T-helper 2 cell treated with Interferon-gamma antibody and Interleukin-4, amounts not matched to agents 5 μg/mL and 100 μg/mL, for 36 hours (primary cell): ENCODE data around the gene INHBB.

ENCODE experiments used
- DNase-seq: peaks from one replicate; pipeline ENCODE4 v3.0.0; 2021; ENCODE audit warnings: low spot score
- H3K27ac Mint-ChIP-seq: one replicate; pipeline ENCODE4 v1.8.0; 2021; ENCODE audit warnings: mild to moderate bottlenecking, mixed read lengths
- H3K27me3 Mint-ChIP-seq: one replicate; pipeline ENCODE4 v1.8.0; 2021; ENCODE audit warnings: low read depth, mixed read lengths
- H3K36me3 Mint-ChIP-seq: one replicate; pipeline ENCODE4 v1.8.0; 2021; ENCODE audit warnings: low read depth, mixed read lengths
- H3K4me1 Mint-ChIP-seq: one replicate; pipeline ENCODE4 v1.8.0; 2021; ENCODE audit warnings: low read depth, mixed read lengths
- H3K4me3 Mint-ChIP-seq: one replicate; pipeline ENCODE4 v1.8.0; 2022; ENCODE audit warnings: mild to moderate bottlenecking, moderate library complexity, mixed read lengths
- H3K9me3 Mint-ChIP-seq: one replicate; pipeline ENCODE4 v1.8.0; 2021; ENCODE audit warnings: mixed read lengths

The INHBB gene

GRCh38 chr2:120350801-120351320 lies 4.9 kb downstream of the INHBB start:
- Mint-ChIP-seq H3K4me3 (no peak overlapping the region), H3K9me3 (no peaks in the 10 kb centered on the region), H3K27me3 (peaks cover 42% of the 10 kb centered on the region), H3K27ac (no peak overlapping the region), H3K4me1 (peaks cover 7% of the 10 kb centered on the region), H3K36me3 (peaks cover 2% of the 10 kb centered on the region)
- DNase-seq, result no peak

DNA sequence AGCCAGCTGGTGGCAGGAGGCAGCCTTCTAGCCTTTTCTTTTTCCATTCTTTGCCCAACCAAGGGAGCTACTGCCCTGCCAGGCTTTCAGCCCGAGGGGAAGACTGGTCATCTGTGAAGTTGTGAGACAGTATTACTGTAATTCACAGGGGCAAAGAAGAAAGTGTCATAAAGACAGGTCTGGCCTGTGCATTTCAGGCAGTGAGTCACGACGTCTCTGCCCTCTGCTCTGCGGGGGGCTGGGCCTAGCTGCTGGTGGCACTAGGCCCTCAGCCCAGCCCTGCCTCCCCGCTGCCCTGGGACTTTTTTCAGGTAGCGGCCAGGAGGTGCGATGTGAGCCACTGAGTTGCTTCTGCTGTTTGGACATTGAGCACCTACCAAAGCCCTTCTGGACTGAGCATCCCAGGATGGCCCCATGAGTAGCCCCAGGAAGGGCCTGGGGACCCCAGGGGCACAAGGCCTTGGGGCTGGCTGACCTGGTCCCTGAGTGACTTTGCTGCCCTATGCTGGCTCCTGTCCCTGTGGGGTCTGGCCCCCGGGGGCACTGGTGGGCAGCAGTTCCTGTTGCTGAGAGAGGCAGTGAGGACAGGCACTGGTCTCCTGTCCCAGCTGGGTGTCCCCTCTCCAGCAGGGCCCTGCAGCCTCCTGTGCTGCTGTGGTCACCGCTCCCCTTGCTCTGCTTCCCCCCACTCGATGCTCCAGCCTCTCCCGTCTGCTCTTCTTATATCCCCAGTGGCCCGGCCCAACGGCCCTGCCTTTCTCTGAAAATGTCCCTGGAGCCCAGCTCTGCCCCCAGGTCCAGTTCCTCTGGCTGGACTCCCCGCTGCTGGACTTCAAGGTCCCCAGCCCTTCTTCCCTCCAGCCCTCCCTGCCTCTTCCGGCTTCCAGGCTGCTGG lies 7.0 kb downstream of the INHBB start:
- no peak for DNase-seq
- Mint-ChIP-seq H3K4me3 (no peak overlapping the region), H3K9me3 (no peaks in the 10 kb centered on the region), H3K27ac (no peak overlapping the region), H3K27me3 (peaks cover 29% of the 10 kb centered on the region), H3K4me1 (no peaks in the 10 kb centered on the region), H3K36me3 (no peaks in the 10 kb centered on the region)

DNA sequence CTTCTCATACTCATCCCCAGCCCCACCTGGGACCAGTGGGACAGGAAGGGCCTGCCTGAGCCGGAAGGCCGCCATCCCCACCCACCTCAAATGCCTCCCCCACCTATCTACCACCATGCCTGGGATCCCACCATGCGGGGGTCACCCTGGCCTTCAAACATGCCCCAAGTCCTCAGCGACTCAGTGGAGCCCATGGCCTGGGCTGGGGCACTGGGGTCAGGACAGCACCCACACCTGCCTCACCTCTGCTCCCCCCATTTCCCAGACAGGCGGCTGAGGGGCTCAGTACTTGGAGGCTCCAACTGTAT lies 7.6 kb downstream of the INHBB start:
- no peak overlapping the region for H3K4me3 Mint-ChIP-seq
- no peaks in the 10 kb centered on the region for H3K36me3 Mint-ChIP-seq
- peaks cover 23% of the 10 kb centered on the region for H3K27me3 Mint-ChIP-seq
- no peak for DNase-seq
- H3K4me1 Mint-ChIP-seq, result no peaks in the 10 kb centered on the region
- H3K9me3 Mint-ChIP-seq, result no peaks in the 10 kb centered on the region
- H3K27ac Mint-ChIP-seq, result no peak overlapping the region

GRCh38 chr2:120353931-120354330 lies 8.0 kb downstream of the INHBB start:
- Mint-ChIP-seq H3K4me1 (no peaks in the 10 kb centered on the region), H3K36me3 (no peaks in the 10 kb centered on the region), H3K27ac (no peak overlapping the region), H3K27me3 (peaks cover 19% of the 10 kb centered on the region), H3K4me3 (no peak overlapping the region), H3K9me3 (no peaks in the 10 kb centered on the region)
- no peak for DNase-seq

DNA sequence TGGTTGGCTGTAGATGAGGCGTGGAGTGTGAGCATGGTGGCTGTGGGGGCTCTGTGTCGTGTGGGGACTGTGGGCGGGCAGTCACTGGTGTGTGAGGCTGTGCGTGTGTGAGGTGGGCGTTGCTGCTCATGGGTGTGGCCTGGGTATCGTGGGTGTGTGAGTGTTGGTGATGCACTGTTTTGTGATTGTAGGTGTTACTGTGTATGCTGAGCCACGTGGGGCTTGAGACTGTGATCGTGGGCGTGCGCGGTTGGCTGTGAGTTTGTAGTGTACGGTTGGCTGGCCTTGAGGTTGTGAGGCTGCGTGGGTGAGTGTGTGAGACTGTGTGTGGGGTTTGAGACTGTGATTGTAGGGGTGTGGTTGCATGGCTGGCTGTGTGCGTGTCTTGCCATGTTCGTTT lies 8.5 kb downstream of the INHBB start:
- Mint-ChIP-seq H3K4me1 (no peaks in the 10 kb centered on the region), H3K27me3 (peaks cover 15% of the 10 kb centered on the region)

GRCh38 chr2:120354935-120355779 lies 9.2 kb downstream of the INHBB start:
- H3K9me3 Mint-ChIP-seq, result no peaks in the 10 kb centered on the region
- no peaks in the 10 kb centered on the region for H3K36me3 Mint-ChIP-seq
- H3K4me3 Mint-ChIP-seq, result no peak overlapping the region
- H3K27me3 Mint-ChIP-seq, result peaks cover 8% of the 10 kb centered on the region
- no peak for DNase-seq
- H3K4me1 Mint-ChIP-seq, result no peaks in the 10 kb centered on the region
- H3K27ac Mint-ChIP-seq, result no peak overlapping the region

More for the DNA sequence above, 8.5 kb downstream of the INHBB start:
- no peak overlapping the region for H3K4me3 Mint-ChIP-seq
- DNase-seq, result no peak
- no peaks in the 10 kb centered on the region for H3K9me3 Mint-ChIP-seq
- no peaks in the 10 kb centered on the region for H3K36me3 Mint-ChIP-seq
- H3K27ac Mint-ChIP-seq, result no peak overlapping the region

DNA sequence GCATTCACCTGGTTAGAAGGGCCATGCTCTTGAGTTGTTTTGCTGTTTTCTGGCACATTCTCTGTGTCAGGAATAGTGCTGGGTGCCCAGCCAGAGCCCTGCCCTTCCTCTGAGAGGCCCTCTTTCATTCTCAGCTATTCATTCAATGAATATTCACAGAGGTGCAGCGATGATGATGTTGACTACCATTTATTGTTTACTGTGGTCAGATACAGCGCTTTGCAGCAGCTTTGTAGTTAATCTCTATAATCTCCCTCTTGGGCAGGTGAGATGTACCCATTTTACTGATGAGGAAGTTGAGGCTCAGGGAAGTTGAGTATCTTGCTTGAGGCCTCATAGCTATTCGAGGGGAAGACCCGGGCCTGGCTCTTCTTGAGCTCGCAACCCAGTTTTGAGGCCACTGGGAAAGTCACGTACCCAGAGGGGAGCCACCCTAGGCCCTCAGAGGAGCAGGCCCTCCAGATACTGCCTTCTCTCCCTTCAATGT lies 9.9 kb downstream of the INHBB start:
- Mint-ChIP-seq H3K4me3 (no peak overlapping the region), H3K27ac (no peak overlapping the region), H3K9me3 (no peaks in the 10 kb centered on the region), H3K27me3 (peaks cover 2% of the 10 kb centered on the region), H3K36me3 (no peaks in the 10 kb centered on the region), H3K4me1 (no peaks in the 10 kb centered on the region)
- DNase-seq, result no peak

- no peaks in the 10 kb centered on the region for H3K9me3 Mint-ChIP-seq
- H3K4me1 Mint-ChIP-seq, result no peaks in the 10 kb centered on the region
- no peak overlapping the region for H3K27ac Mint-ChIP-seq
- H3K4me3 Mint-ChIP-seq, result no peak overlapping the region
- no peak for DNase-seq
- no peaks in the 10 kb centered on the region for H3K27me3 Mint-ChIP-seq
- H3K36me3 Mint-ChIP-seq, result no peaks in the 10 kb centered on the region
Measured at GRCh38 chr2:120357768-120358167, 11.8 kb downstream of the INHBB start.

DNA sequence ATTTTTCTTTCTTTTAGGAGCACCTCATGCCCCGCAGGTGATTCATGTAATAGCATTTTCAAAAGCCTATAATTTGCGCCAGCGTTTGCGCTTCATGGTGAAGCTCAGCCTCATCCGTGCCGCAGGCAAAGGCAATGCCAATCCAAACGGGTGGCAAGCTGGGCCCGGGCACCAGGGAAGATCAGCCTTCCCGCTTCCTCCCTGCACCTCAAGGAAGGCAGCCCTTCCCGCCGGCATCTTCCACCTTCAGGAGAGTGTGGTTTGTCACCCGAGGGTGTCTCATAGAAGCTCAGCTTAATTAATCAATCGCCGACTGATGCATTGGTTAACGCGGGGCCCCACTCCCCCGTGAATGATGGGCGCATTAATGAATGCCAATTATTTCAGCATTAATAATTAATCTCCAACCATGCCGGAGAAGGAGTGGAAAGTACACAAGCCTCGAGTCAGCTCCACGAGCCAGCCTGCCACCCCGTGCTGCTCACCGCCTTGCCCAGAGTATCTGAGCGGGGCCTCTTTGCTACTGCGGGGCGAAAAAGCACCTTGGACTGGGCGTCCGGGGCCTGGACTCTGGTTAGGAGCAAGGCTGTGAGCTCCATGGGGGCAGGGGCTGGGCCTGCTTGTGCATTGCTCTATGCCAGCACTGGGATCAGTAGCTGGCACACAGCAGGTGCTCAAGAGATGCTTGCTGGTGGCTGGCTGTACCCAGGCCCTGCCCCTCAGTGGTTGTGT lies 13.0 kb downstream of the INHBB start:
- H3K9me3 Mint-ChIP-seq, result no peaks in the 10 kb centered on the region
- DNase-seq, result no peak
- H3K36me3 Mint-ChIP-seq, result no peaks in the 10 kb centered on the region
- H3K27me3 Mint-ChIP-seq, result no peaks in the 10 kb centered on the region
- H3K4me3 Mint-ChIP-seq, result no peak overlapping the region
- H3K27ac Mint-ChIP-seq, result no peak overlapping the region
- no peaks in the 10 kb centered on the region for H3K4me1 Mint-ChIP-seq

GRCh38 chr2:120360307-120360855 lies 14.4 kb downstream of the INHBB start:
- no peak for DNase-seq
- no peaks in the 10 kb centered on the region for H3K9me3 Mint-ChIP-seq
- H3K36me3 Mint-ChIP-seq, result no peaks in the 10 kb centered on the region
- H3K27ac Mint-ChIP-seq, result no peak overlapping the region
- no peak overlapping the region for H3K4me3 Mint-ChIP-seq
- no peaks in the 10 kb centered on the region for H3K27me3 Mint-ChIP-seq
- no peaks in the 10 kb centered on the region for H3K4me1 Mint-ChIP-seq

DNA sequence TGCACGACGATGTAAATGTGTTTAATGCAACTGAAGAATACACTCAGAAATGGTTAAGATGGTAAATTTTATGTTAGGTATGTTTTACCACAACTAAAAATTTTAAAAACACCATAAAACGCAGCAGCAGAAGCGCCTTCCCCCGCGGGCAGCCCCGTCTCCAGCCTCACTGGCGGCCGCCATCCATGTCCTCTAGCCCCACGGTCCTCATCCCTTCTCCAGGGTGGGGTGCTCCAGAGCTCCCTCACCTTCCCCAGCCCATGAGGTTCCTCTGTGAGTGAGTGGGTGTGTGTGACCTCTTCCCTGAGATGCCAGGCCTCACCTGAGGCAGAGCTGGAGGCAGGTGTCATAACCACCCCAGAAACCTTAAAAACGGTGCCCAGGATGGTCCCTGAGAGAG lies 17.0 kb downstream of the INHBB start:
- no peaks in the 10 kb centered on the region for H3K9me3 Mint-ChIP-seq
- H3K36me3 Mint-ChIP-seq, result no peaks in the 10 kb centered on the region

GRCh38 chr2:120365236-120365793 lies 19.4 kb downstream of the INHBB start:
- no peak overlapping the region for H3K4me3 Mint-ChIP-seq
- no peaks in the 10 kb centered on the region for H3K36me3 Mint-ChIP-seq
- no peak overlapping the region for H3K27ac Mint-ChIP-seq
- H3K9me3 Mint-ChIP-seq, result no peaks in the 10 kb centered on the region
- no peaks in the 10 kb centered on the region for H3K4me1 Mint-ChIP-seq
- no peaks in the 10 kb centered on the region for H3K27me3 Mint-ChIP-seq
- DNase-seq, result no peak

More for the DNA sequence above, 17.0 kb downstream of the INHBB start:
- H3K4me1 Mint-ChIP-seq, result no peaks in the 10 kb centered on the region
- DNase-seq, result no peak
- H3K27ac Mint-ChIP-seq, result no peak overlapping the region
- H3K27me3 Mint-ChIP-seq, result no peaks in the 10 kb centered on the region
- H3K4me3 Mint-ChIP-seq, result no peak overlapping the region

- Mint-ChIP-seq H3K4me3 (no peak overlapping the region), H3K36me3 (no peaks in the 10 kb centered on the region), H3K27me3 (no peaks in the 10 kb centered on the region), H3K27ac (no peak overlapping the region), H3K4me1 (no peaks in the 10 kb centered on the region), H3K9me3 (no peaks in the 10 kb centered on the region)
- DNase-seq, result no peak
Measured at GRCh38 chr2:120366698-120367097, 20.8 kb downstream of the INHBB start.
